Transverse colon (tissue), 4 donors: ENCODE results near the gene MIS18A. TPM values are rescaled to one million over a fixed set of nuclear protein-coding genes. Genes with fewer than 3 reads are reported as not detected.

Experiments used
- DNase-seq: peaks from one replicate; pipeline ENCODE4 v3.0.0-alpha.2; 2019
- H3K27ac ChIP-seq, 4 donors: fragments of 200-600 bp; sonication (generic); 2 replicates each; pipeline ENCODE4 v1.5.1; 2016 to 2018; ENCODE audit warnings: inconsistent platforms in 4 of 4
- H3K27me3 ChIP-seq: fragments of 200-600 bp; sonication (generic); 2 replicates; pipeline ENCODE4 v1.5.1; 2017; ENCODE audit warnings: inconsistent platforms
- H3K36me3 ChIP-seq, 4 donors: fragments of 200-600 bp; sonication (generic); 2 replicates each; pipeline ENCODE4 v1.5.1; 2017 to 2019; ENCODE audit warnings: inconsistent platforms in 4 of 4
- H3K4me1 ChIP-seq, 4 donors: fragments of 200-600 bp; sonication (generic); 2 replicates each; pipeline ENCODE4 v1.5.1; 2017 to 2020; ENCODE audit warnings: inconsistent platforms in 4 of 4
- H3K4me3 ChIP-seq, 4 donors: fragments of 200-600 bp; sonication (generic); 1 replicate in 1 of 4; 2 replicates in 3 of 4; pipeline versions ENCODE4 v1.5.1 to v1.6.1; 2017 to 2019; ENCODE audit warnings: inconsistent platforms in 4 of 4
- H3K9me3 ChIP-seq, 2 donors: fragments of 200-600 bp; sonication (generic); 2 replicates each; pipeline ENCODE4 v1.5.1; 2017 to 2019; ENCODE audit warnings: inconsistent platforms in 2 of 2
- CTCF ChIP-seq, 5 experiments: fragments of 200-600 bp in 3 of 5; fragments of 450-650 bp in 2 of 5; sonication (generic) in 3 of 5; IDR thresholded peaks; 1 replicate in 2 of 5; 2 replicates in 3 of 5; pipeline ENCODE4 v1.5.1; 2016 to 2017; ENCODE audit warnings: antibody characterized with exemption in 5 of 5, inconsistent platforms in 3 of 5, mild to moderate bottlenecking in 2 of 5, moderate library complexity in 1 of 5
- EP300 ChIP-seq: sonication (generic); formaldehyde crosslinking; IDR thresholded peaks from one replicate; pipeline ENCODE4 v1.6.1; 2017; ENCODE audit warnings: antibody characterized with exemption, low read depth
- POLR2A ChIP-seq: fragments of 450-650 bp; IDR thresholded peaks from one replicate; pipeline ENCODE4 v1.6.1; 2016; ENCODE audit warnings: antibody characterized with exemption, mild to moderate bottlenecking, moderate library complexity
- POLR2AphosphoS5 ChIP-seq, 3 donors: sonication (generic); formaldehyde crosslinking; IDR thresholded peaks; one replicate each; pipeline ENCODE4 v1.6.1; 2016; ENCODE audit warnings: antibody characterized with exemption in 3 of 3
- WGBS, 2 donors: methylation state at CpG; one replicate each; pipeline ENCODE4 v1.1.5; 2018; ENCODE audit warnings: low coverage in 1 of 2; 5-methylcytosine and 5-hydroxymethylcytosine counted together
- in situ Hi-C, 4 donors: fragments of 200-750 bp; cut with MboI; loops; one replicate each; pipeline versions ENCODE4 v1.15.0 to v1.15.1; 2017; ENCODE audit warnings: low sequenced_read_pairs in 3 of 4, low pct_ligation_motif_present in 1 of 4, low pct_unique_long_range_greater_than_20kb in 1 of 4
- intact Hi-C: fragments of 100-400 bp; cut with DNase I; formaldehyde crosslinking; loops from one replicate; pipeline ENCODE4 v1.15.1; 2023; ENCODE audit warnings: low total_unique reads
- total RNA-seq, 4 donors: library from RNA; depleted of rRNA; stranded (reverse); fragments of >200 nt; gene quantifications; one replicate each; pipeline ENCODE4 v1.1.0, GENCODE V29; 2016

MIS18A gene
- total RNA-seq, 4 donors from 2014 or later: 3.7 to 4.8 (median 4.1) TPM; not detected in 1

DNA sequence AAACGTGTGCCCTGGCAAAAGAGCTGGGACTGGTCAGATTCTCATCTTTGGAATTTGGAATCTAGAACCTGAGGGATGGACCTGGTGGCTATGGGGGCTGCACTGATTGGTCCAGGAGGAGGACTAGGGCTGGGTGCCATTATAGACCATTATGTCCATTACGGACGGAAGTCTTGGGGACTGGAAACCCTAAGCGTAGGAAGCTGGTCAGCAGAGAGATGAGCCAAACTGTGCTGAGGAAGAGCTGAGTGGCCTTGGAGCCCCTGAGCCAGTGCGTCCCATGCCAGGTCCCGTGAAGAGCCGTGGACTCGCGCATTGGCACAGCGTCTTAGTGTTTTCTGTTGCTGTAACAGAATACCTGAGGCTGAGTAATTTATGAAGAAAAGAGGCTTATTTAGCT lies 29.8 kb upstream of the MIS18A start:
- TF ChIP-seq POLR2AphosphoS5 (IDR thresholded peaks at IDR 0.05) (no peak), CTCF (IDR thresholded peaks at IDR 0.05) (no peak), EP300 (no peak), POLR2A (no peak)
- Histone ChIP-seq H3K36me3 (no peaks in the 10 kb centered on the region), H3K27me3 (no peaks in the 10 kb centered on the region), H3K27ac (no peak overlapping the region), H3K9me3 (no peaks in the 10 kb centered on the region), H3K4me1 (no peaks in the 10 kb centered on the region), H3K4me3 (no peak overlapping the region)
- in situ Hi-C loops: no loop called here
- WGBS, 2 donors: 95% methylated on average over 10 of the region's 10 CpGs; no CpG with 5 or more reads in 1 of the 2 donors
- intact Hi-C loops: no loop called here
- DNase-seq: no peak

GRCh38 chr21:32307706-32308105 lies 28.9 kb upstream of the MIS18A start:
- H3K4me1 ChIP-seq: no peaks in the 10 kb centered on the region
- no peaks in the 10 kb centered on the region for H3K9me3 ChIP-seq
- no peak for TF ChIP-seq POLR2AphosphoS5 (IDR thresholded peaks at IDR 0.05)
- TF ChIP-seq CTCF (IDR thresholded peaks at IDR 0.05): no peak
- TF ChIP-seq EP300: no peak
- no peak for TF ChIP-seq POLR2A
- no peak for DNase-seq
- H3K27me3 ChIP-seq: no peaks in the 10 kb centered on the region
- no peak overlapping the region for H3K27ac ChIP-seq
- 86 to 94% methylated on average over 1 to 4 of the region's 4 CpGs for WGBS, 2 donors
- in situ Hi-C loops (no loop called here), intact Hi-C loops (no loop called here)
- H3K36me3 ChIP-seq: no peaks in the 10 kb centered on the region
- no peak overlapping the region for H3K4me3 ChIP-seq

DNA sequence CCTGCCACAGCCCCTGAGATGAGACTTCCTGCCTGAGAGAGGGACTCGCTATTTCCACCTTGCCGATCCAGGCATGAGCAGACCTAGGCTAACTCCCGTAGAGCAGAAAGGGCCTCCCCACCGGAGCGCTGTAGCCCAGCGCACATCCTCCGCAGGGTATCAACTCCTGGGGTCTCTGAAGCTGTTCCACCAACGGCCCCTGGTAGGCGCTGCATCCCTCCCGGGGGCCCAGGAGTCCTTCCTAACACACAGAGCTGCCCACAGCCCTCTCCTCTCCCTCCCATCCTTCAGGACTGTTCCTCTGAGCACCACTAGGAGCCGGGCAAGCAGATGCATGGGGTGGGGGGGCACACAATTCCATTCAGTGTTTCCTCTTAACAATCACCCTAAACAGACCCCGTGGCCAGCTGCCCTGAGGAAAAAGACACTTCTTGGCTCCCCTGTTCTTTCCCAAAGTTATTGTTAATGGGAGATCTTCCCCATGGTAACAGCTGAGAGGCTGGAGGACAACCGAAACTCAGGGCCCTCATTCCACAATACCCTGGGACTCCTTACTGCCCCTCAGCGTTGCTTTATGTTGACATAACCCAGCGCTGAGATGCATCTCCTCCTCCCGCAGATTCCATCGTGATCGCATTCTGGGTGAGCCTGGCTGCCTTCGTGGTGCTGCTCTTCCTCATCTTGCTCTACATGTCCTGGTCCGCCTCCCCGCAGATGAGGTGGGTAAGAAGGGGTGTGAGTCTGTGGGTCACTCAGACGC lies 27.4 kb upstream of the MIS18A start:
- TF ChIP-seq POLR2AphosphoS5 (IDR thresholded peaks at IDR 0.05) (no peak), CTCF (IDR thresholded peaks at IDR 0.05) (peak in 1 of 5 experiments; percentile 13), POLR2A (no peak), EP300 (no peak)
- no peaks in the 10 kb centered on the region for H3K36me3 ChIP-seq
- DNase-seq: no peak
- intact Hi-C loops (no loop called here), in situ Hi-C loops (no loop called here)
- no peaks in the 10 kb centered on the region for H3K9me3 ChIP-seq
- H3K4me1 ChIP-seq: no peaks in the 10 kb centered on the region
- H3K27ac ChIP-seq: no peak overlapping the region
- no peak overlapping the region for H3K4me3 ChIP-seq
- 84% methylated on average over 22 of the region's 22 CpGs; no CpG with 5 or more reads in 1 of the 2 donors for WGBS, 2 donors
- H3K27me3 ChIP-seq: no peaks in the 10 kb centered on the region

- DNase-seq: no peak
- Histone ChIP-seq H3K9me3 (no peaks in the 10 kb centered on the region), H3K4me3 (no peak overlapping the region), H3K27ac (no peak overlapping the region), H3K36me3 (no peaks in the 10 kb centered on the region), H3K27me3 (no peaks in the 10 kb centered on the region), H3K4me1 (no peaks in the 10 kb centered on the region)
- intact Hi-C loops (no loop called here), in situ Hi-C loops (no loop called here)
- WGBS, 2 donors: 94 to 96% methylated on average over 3 to 7 of the region's 7 CpGs
- no peak for TF ChIP-seq CTCF (IDR thresholded peaks at IDR 0.05)
- no peak for TF ChIP-seq POLR2A
- TF ChIP-seq EP300: no peak
- no peak for TF ChIP-seq POLR2AphosphoS5 (IDR thresholded peaks at IDR 0.05)
Observed at GRCh38 chr21:32304998-32305397, 26.1 kb upstream of the MIS18A start.
